GM23338 (cell line): Measurements from ENCODE around the gene PRSS36. TPM values are rescaled to one million over a fixed set of nuclear protein-coding genes. Genes with fewer than 3 reads are reported as not detected.

ENCODE experiments used
- ATAC-seq: fragments of 200-7000 bp; cut with Tn5 transposase; 3 replicates; pipeline ENCODE4 v1.9.1; 2020
- DNase-seq: peaks from one replicate; pipeline ENCODE4 v3.0.0-alpha.2; 2015; ENCODE audit warnings: low spot score
- H2AFZ ChIP-seq: fragments of 200-600 bp; sonication (generic); 2 replicates; pipeline ENCODE4 v1.8.0; 2016; ENCODE audit warnings: antibody characterized with exemption, mild to moderate bottlenecking, moderate library complexity
- H3F3A ChIP-seq: fragments of 200-600 bp; sonication (generic); replicated peaks from 2 replicates; pipeline ENCODE4 v1.8.0; 2017; ENCODE audit warnings: antibody characterized with exemption, mixed run types, low read depth
- H3K27ac ChIP-seq: fragments of 200-600 bp; sonication (generic); 2 replicates; pipeline ENCODE4 v1.6.1; 2016; ENCODE audit warnings: low read depth
- H3K27me3 ChIP-seq: fragments of 200-600 bp; sonication (generic); 2 replicates; pipeline ENCODE4 v1.8.0; 2016; ENCODE audit warnings: mild to moderate bottlenecking, mixed run types, moderate library complexity; ENCODE audit not compliant: insufficient read depth
- H3K36me3 ChIP-seq: fragments of 200-600 bp; sonication (generic); 2 replicates; pipeline ENCODE4 v1.8.0; 2016; ENCODE audit warnings: mild to moderate bottlenecking; ENCODE audit not compliant: insufficient read depth
- H3K4me1 ChIP-seq: fragments of 200-600 bp; sonication (generic); 2 replicates; pipeline ENCODE4 v1.8.0; 2016; ENCODE audit warnings: mild to moderate bottlenecking, moderate library complexity; ENCODE audit not compliant: insufficient read depth
- H3K4me2 ChIP-seq: fragments of 200-600 bp; sonication (generic); 2 replicates; pipeline ENCODE4 v1.7.1; 2017; ENCODE audit warnings: mixed run types
- H3K4me3 ChIP-seq: fragments of 200-600 bp; sonication (generic); 2 replicates; pipeline ENCODE4 v1.6.1; 2016; ENCODE audit warnings: mixed run types
- H3K79me2 ChIP-seq: fragments of 200-600 bp; sonication (generic); replicated peaks from 2 replicates; pipeline ENCODE4 v1.8.0; 2017; ENCODE audit warnings: mild to moderate bottlenecking; ENCODE audit not compliant: insufficient read depth
- H3K9me2 ChIP-seq: fragments of 200-600 bp; sonication (generic); 2 replicates; pipeline ENCODE4 v1.8.0; 2017; ENCODE audit not compliant: insufficient read depth
- H4K20me1 ChIP-seq: fragments of 200-600 bp; sonication (generic); replicated peaks from 2 replicates; pipeline ENCODE4 v1.8.0; 2017; ENCODE audit warnings: mild to moderate bottlenecking; ENCODE audit not compliant: insufficient read depth
- H3K27ac Mint-ChIP-seq: 2 replicates; pipeline ENCODE4 v1.8.0; 2020; ENCODE audit warnings: inconsistent platforms, mild to moderate bottlenecking, moderate library complexity, mixed read lengths
- H3K27me3 Mint-ChIP-seq: 3 replicates; pipeline ENCODE4 v1.8.0; 2022; ENCODE audit warnings: low read depth, mild to moderate bottlenecking, moderate library complexity, mixed read lengths, inconsistent platforms; ENCODE audit not compliant: insufficient read depth, poor library complexity
- H3K36me3 Mint-ChIP-seq: 3 replicates; pipeline ENCODE4 v1.8.0; 2021; ENCODE audit warnings: low read depth, mild to moderate bottlenecking, inconsistent platforms, moderate library complexity, mixed read lengths
- H3K4me1 Mint-ChIP-seq: 3 replicates; pipeline ENCODE4 v1.8.0; 2020; ENCODE audit warnings: mild to moderate bottlenecking, inconsistent platforms, mixed read lengths
- H3K4me3 Mint-ChIP-seq: 3 replicates; pipeline ENCODE4 v1.8.0; 2021; ENCODE audit warnings: moderate library complexity, mild to moderate bottlenecking, inconsistent platforms, mixed read lengths
- H3K9me3 Mint-ChIP-seq: 3 replicates; pipeline ENCODE4 v1.8.0; 2020; ENCODE audit warnings: moderate library complexity, mild to moderate bottlenecking, inconsistent platforms, mixed read lengths
- CTCF ChIP-seq, 2 experiments: fragments of 200-600 bp in 1 of 2; sonication (generic) in 1 of 2; conservative IDR thresholded peaks; 2 replicates each; pipeline versions ENCODE4 v1.5.1 to v1.6.1; 2016 to 2017; ENCODE audit warnings: antibody characterized with exemption in 2 of 2, low read depth in 2 of 2, mild to moderate bottlenecking in 2 of 2, moderate library complexity in 1 of 2
- EZH2phosphoT487 ChIP-seq: fragments of 200-600 bp; sonication (generic); IDR thresholded peaks from one replicate; pipeline ENCODE4 v1.8.1; 2018; ENCODE audit warnings: antibody characterized with exemption; ENCODE audit not compliant: unreplicated experiment
- JUNB ChIP-seq: IDR thresholded peaks from one replicate; pipeline ENCODE4 v1.6.1; 2016; ENCODE audit warnings: antibody characterized with exemption; ENCODE audit not compliant: unreplicated experiment
- POLR2AphosphoS5 ChIP-seq: IDR thresholded peaks from 2 replicates; pipeline ENCODE4 v1.6.1; 2016; ENCODE audit warnings: antibody characterized with exemption, low read depth
- STAT1 ChIP-seq: IDR thresholded peaks from one replicate; pipeline ENCODE4 v1.6.1; 2016; ENCODE audit warnings: antibody characterized with exemption; ENCODE audit not compliant: unreplicated experiment
- polyA plus RNA-seq: library from polyadenylated mRNA; unstranded; fragments of >200 nt; fragmentation: Nextera tagmentation; extraction: Ambion mirVana; gene quantifications from 2 replicates; pipeline ENCODE4 v1.2.1, GENCODE V29; 2016
- total RNA-seq: library from RNA; depleted of rRNA; stranded (reverse); fragments of >200 nt; shearing (Covaris generic); gene quantifications from 2 replicates; pipeline ENCODE4 v1.2.3, GENCODE V29; 2014
- TF ChIP-seq, protein P1 (sequence below): fragments of 250-450 bp; sonication (Bioruptor Pico); IDR thresholded peaks from 2 replicates; pipeline ENCODE4 v1.5.0; 2020; ENCODE audit warnings: mild to moderate bottlenecking, moderate library complexity

PRSS36 gene
- total and polyA plus RNA-seq, 2 experiments from 2014 or later: 0.91 to 1.4 TPM

DNA sequence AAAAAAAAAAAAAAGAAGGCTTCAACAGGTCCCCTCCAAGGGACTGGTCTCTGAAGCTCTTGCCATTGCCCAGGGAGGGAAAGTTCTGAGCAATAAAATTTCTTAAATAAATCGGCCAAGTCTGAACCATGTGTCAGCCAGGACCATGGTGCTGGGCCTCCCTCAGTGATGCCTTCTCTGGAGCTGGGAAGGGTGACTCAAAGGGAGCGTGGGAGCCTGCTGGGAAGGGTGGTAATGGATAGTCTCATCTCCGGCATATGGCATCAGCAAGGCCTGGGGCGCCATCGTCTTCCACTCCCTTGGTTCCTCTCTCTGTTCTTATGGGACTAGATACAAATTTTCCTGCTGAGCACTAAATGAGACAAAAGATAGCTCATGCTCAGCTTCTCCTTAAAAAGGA, 57.5 kb downstream of the PRSS36 start:
- Histone ChIP-seq H3K36me3 (no peaks in the 10 kb centered on the region), H4K20me1 (no peaks in the 10 kb centered on the region), H3K4me1 (peaks cover 7% of the 10 kb centered on the region; the same call in 1 of the 2 replicates), H2AFZ (no peak overlapping the region), H3K27ac (no peak overlapping the region), H3K27me3 (no peaks in the 10 kb centered on the region), H3F3A (peaks cover 6% of the 10 kb centered on the region; the same call in 1 of the 2 replicates), H3K4me2 (no peak overlapping the region), H3K79me2 (peaks cover 16% of the 10 kb centered on the region), H3K9me2 (no peaks in the 10 kb centered on the region), H3K4me3 (no peak overlapping the region)
- no peak overlapping the region for H3K27ac Mint-ChIP-seq
- ATAC-seq: no peak
- no peak for DNase-seq
- H3K4me3 Mint-ChIP-seq: peak overlapping the region; percentile 29; the same call in 1 of the 3 replicates
- H3K9me3 Mint-ChIP-seq: peaks cover 5% of the 10 kb centered on the region; the same call in 2 of the 3 replicates
- H3K4me1 Mint-ChIP-seq: peaks cover 8% of the 10 kb centered on the region
- peaks cover 28% of the 10 kb centered on the region for H3K36me3 Mint-ChIP-seq
- TF ChIP-seq EZH2phosphoT487: no peak
- TF ChIP-seq POLR2AphosphoS5: no peak
- TF ChIP-seq STAT1: no peak
- no peak for TF ChIP-seq JUNB
- TF ChIP-seq CTCF (conservative IDR thresholded peaks at IDR 0.05; ENCODE audit: low read depth in 2 of 2): no peak
- TF ChIP-seq, protein P1, sequence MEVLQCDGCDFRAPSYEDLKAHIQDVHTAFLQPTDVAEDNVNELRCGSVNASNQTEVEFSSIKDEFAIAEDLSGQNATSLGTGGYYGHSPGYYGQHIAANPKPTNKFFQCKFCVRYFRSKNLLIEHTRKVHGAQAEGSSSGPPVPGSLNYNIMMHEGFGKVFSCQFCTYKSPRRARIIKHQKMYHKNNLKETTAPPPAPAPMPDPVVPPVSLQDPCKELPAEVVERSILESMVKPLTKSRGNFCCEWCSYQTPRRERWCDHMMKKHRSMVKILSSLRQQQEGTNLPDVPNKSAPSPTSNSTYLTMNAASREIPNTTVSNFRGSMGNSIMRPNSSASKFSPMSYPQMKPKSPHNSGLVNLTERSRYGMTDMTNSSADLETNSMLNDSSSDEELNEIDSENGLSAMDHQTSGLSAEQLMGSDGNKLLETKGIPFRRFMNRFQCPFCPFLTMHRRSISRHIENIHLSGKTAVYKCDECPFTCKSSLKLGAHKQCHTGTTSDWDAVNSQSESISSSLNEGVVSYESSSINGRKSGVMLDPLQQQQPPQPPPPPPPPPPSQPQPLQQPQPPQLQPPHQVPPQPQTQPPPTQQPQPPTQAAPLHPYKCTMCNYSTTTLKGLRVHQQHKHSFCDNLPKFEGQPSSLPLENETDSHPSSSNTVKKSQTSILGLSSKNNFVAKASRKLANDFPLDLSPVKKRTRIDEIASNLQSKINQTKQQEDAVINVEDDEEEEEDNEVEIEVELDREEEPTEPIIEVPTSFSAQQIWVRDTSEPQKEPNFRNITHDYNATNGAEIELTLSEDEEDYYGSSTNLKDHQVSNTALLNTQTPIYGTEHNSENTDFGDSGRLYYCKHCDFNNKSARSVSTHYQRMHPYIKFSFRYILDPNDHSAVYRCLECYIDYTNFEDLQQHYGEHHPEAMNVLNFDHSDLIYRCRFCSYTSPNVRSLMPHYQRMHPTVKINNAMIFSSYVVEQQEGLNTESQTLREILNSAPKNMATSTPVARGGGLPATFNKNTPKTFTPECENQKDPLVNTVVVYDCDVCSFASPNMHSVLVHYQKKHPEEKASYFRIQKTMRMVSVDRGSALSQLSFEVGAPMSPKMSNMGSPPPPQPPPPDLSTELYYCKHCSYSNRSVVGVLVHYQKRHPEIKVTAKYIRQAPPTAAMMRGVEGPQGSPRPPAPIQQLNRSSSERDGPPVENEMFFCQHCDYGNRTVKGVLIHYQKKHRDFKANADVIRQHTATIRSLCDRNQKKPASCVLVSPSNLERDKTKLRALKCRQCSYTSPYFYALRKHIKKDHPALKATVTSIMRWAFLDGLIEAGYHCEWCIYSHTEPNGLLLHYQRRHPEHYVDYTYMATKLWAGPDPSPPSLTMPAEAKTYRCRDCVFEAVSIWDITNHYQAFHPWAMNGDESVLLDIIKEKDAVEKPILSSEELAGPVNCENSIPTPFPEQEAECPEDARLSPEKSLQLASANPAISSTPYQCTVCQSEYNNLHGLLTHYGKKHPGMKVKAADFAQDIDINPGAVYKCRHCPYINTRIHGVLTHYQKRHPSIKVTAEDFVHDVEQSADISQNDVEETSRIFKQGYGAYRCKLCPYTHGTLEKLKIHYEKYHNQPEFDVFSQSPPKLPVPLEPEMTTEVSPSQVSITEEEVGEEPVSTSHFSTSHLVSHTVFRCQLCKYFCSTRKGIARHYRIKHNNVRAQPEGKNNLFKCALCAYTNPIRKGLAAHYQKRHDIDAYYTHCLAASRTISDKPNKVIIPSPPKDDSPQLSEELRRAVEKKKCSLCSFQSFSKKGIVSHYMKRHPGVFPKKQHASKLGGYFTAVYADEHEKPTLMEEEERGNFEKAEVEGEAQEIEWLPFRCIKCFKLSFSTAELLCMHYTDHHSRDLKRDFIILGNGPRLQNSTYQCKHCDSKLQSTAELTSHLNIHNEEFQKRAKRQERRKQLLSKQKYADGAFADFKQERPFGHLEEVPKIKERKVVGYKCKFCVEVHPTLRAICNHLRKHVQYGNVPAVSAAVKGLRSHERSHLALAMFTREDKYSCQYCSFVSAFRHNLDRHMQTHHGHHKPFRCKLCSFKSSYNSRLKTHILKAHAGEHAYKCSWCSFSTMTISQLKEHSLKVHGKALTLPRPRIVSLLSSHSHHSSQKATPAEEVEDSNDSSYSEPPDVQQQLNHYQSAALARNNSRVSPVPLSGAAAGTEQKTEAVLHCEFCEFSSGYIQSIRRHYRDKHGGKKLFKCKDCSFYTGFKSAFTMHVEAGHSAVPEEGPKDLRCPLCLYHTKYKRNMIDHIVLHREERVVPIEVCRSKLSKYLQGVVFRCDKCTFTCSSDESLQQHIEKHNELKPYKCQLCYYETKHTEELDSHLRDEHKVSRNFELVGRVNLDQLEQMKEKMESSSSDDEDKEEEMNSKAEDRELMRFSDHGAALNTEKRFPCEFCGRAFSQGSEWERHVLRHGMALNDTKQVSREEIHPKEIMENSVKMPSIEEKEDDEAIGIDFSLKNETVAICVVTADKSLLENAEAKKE (CRISPR knock-in tag): no peak
- peaks cover 17% of the 10 kb centered on the region for H3K27me3 Mint-ChIP-seq
